T47D (cell line): ENCODE data around the gene CHN1.

Experiments
- DNase-seq, 2 experiments: peaks; one replicate each; pipeline versions ENCODE4 v3.0.0 to v3.0.0-alpha.2; 2011 to 2012; ENCODE audit warnings: low read depth in 1 of 2, low spot score in 1 of 2
- JUND ChIP-seq: IDR thresholded peaks from 2 replicates; pipeline ENCODE4 v1.6.1; 2012; ENCODE audit warnings: low read depth
- in situ Hi-C: cut with HindIII; loops from 2 replicates; pipeline ENCODE4 v1.10.0; 2016; ENCODE audit warnings: low sequenced_read_pairs, low pct_unique_long_range_greater_than_20kb

The CHN1 gene

DNA sequence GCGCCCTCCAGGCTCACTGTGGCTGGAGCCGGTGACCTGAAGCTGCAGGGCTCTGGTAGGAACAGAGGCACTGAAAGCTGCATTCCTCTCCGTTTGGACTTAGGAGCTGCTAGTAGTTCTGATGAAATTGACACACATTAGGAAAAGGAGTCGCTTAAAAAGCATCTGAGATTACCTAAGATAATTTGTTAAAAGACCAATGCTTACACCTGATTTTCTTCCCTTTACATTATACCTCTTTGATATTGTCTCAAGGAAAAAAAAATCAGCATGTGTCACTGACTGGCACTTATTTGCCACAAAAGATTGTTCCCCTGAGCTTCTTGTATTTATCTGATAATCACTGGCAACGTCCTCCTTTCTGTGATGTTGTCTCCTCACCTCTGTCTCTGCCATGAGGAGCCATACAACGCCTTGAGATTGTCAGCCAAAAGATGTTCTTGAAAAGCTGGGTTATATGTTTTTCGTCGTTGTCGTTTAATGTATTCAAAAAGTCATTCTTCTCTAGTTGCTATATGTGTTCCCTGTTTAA, 618 bp upstream of the CHN1 start:
- no peak for TF ChIP-seq JUND
- no peak for DNase-seq
- in situ Hi-C loops: no loop called here

- no peak for DNase-seq
- in situ Hi-C loops: no loop called here
- no peak for TF ChIP-seq JUND
Measured at GRCh38 chr2:175004730-175004979, 526 bp downstream of the CHN1 start.

DNA sequence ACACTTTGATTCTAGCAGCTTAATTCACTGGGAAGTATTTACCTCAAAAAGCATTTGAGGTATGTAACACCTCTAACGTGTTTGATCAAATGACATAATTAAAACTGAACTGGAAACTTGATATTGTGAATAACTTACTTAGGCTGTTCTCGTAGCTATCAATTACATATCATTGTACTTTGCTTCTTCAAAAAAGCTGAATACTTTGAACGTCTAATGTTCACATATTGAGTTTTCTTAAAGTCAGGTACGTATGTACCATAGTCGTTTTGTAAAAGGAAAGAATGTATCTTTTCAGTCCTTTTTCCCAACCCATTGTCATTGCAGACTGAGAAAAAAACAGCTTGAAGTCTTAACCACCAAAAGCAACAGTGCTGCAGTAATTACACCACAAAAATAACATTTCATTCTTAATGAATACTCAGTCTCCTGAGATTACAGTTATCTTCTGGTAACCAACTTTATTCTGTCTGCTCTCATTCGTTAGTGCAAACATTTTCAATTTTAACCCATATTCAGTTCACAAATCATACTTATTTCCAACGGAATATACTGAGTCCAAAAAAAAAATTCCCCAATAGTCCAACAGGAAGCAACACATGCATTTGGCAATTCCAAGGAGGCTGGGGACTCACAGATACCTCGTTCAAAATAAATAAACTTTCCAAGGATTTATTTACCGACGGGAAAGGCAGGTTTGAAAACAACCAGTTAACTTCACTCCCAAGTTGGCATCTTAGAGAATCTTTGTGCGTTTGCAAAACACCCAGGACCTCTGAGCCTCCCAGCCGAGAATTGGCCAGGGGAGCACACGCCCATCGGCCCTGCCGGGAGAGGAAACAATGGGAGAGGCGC, 1.1 kb downstream of the CHN1 start:
- no peak for DNase-seq
- in situ Hi-C loops: no loop called here
- TF ChIP-seq JUND: no peak

DNA sequence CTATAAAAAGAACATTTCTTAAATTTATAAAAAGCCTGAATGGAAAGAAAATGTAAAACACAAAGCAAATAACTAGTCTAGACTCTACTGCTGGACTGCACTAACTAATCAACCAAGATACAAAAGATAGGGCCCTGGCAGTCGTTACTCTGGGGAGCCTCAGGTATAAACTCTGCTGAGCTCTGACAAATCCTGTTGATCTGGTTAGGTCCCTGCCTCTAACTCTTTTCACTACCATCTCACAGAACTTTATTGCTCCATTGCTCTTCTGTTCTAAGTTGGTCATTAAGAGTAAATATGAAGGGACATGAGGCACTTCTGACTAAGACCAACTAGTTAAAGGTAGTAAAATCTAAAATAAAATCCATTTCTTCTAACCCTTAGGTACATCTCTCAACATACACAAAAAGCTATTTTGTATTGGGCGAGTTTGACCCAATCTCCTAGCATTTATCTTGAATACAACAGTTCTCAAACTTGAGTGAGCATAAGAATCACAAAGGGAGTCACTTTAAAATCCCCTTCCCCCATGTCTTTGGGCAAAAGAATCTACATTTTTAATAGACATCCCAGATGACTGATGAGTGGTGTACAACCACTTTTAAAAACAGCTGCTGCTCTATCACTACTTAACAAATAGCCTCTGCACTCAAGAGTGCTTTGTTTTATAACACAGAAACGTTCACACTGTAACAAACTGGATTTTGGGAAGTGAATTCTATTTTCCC, 2.5 kb downstream of the CHN1 start:
- no peak for TF ChIP-seq JUND
- DNase-seq: peak in 1 of 2 experiments; percentile 16
- in situ Hi-C loops: no loop called here

GRCh38 chr2:175001566-175001965, 3.6 kb downstream of the CHN1 start:
- no peak for DNase-seq
- in situ Hi-C loops: no loop called here
- no peak for TF ChIP-seq JUND

- no peak for DNase-seq
- TF ChIP-seq JUND: no peak
- in situ Hi-C loops: no loop called here
Measured at GRCh38 chr2:174997110-174997509, 8.1 kb downstream of the CHN1 start.

DNA sequence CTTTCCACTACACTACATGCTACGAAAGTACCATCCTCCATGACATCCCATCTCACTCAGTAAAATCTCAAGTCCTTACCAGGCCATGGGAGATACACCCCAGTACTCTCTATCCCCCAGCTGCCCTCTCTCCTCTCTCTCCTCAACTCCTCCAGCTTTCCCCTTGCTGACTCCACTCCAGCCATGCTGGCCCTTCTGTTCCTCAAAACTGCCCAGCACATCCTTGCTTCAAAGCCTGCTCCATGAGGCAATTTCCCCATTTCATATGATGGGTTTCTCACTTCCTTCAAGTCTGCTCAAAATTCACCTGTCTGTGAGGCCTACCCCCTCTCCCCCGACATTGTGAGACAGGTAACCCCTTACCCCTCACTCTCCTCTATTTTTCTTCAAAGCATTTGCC, 8.6 kb downstream of the CHN1 start:
- in situ Hi-C loops: no loop called here
- no peak for DNase-seq
- no peak for TF ChIP-seq JUND

GRCh38 chr2:174994381-174994780, 10.8 kb downstream of the CHN1 start:
- no peak for DNase-seq
- no peak for TF ChIP-seq JUND
- in situ Hi-C loops: no loop called here

DNA sequence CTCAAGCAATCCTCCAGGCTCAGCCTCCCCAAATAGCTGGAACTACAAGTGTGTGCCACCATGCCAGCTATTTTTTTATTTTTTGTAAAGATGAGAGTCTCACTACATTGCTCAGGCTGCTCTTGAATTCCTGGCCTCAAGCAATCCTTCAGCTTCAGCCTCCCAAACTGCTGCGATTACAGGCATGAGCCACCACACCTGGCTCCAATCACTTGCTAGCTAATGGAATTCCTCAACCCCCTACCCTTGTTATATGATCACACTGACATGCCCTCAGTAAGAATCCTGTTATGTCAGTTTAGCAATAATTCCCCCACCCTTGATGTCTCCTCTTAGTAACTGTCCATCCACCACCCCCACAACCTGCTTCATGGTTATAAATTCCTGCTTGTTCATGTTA, 12.3 kb downstream of the CHN1 start:
- in situ Hi-C loops: no loop called here
- TF ChIP-seq JUND: no peak

DNA sequence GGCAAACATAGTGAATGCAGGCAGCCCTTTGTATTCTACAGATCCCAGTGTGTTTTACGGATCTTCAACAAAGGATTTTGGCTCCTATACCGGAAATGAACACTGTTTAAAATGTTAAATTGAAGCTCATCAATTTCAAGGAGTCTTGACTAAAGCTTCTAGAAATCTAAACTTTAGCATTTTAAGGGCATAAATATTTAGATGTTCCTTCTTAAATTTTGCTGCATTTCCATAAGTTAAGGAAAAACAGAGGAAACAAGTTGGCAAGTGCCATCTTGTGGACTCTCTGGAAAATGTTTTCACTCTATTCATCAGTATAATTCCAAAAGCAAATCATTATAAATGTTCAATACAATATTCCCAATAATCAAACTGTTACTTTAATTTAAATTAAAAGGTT, 19.6 kb downstream of the CHN1 start:
- TF ChIP-seq JUND: no peak
- peak in 1 of 2 experiments; percentile 27 for DNase-seq
- in situ Hi-C loops: no loop called here

More for the DNA sequence above, 12.3 kb downstream of the CHN1 start:
- no peak for DNase-seq

GRCh38 chr2:174984561-174984960, 20.6 kb downstream of the CHN1 start:
- in situ Hi-C loops: no loop called here

GRCh38 chr2:174981331-174981730, 23.9 kb downstream of the CHN1 start:
- TF ChIP-seq JUND: no peak
- in situ Hi-C loops: no loop called here
- DNase-seq: no peak

More at GRCh38 chr2:174984561-174984960, 20.6 kb downstream of the CHN1 start:
- no peak for DNase-seq
- no peak for TF ChIP-seq JUND

- in situ Hi-C loops: no loop called here
- DNase-seq: no peak
- no peak for TF ChIP-seq JUND
Measured at GRCh38 chr2:174979996-174980395, 25.2 kb downstream of the CHN1 start.

- no peak for DNase-seq
- in situ Hi-C loops: no loop called here
- no peak for TF ChIP-seq JUND
Measured at GRCh38 chr2:174977364-174977763, 27.8 kb downstream of the CHN1 start.
